Measurements from ENCODE around the gene RASL11A.
"Not testable (repeated sequence)": the region's sequence is repeated elsewhere in the genome, so short reads cannot be mapped to it uniquely, and the experiment has no call there.

RASL11A gene

GRCh38 chr13:27269114-27269665, 1.4 kb upstream of the RASL11A start:
- FAIRE-seq, result no peak

GRCh38 chr13:27271570-27272096, 1.0 kb downstream of the RASL11A start:
- no peak for FAIRE-seq

- no peak for FAIRE-seq
These were observed 3.2 kb downstream of the RASL11A start for GRCh38 chr13:27273658-27274425.

- FAIRE-seq, result no peak
These were observed 4.0 kb downstream of the RASL11A start for GRCh38 chr13:27274631-27275030.

- FAIRE-seq, result no peak
These were observed 5.6 kb downstream of the RASL11A start for GRCh38 chr13:27276188-27276587.

GRCh38 chr13:27279506-27279905, 8.9 kb downstream of the RASL11A start:
- no peak for FAIRE-seq

GRCh38 chr13:27280009-27280656, 9.5 kb downstream of the RASL11A start:
- no peak for FAIRE-seq

GRCh38 chr13:27280841-27281240, 10.2 kb downstream of the RASL11A start:
- FAIRE-seq, result no peak

- FAIRE-seq, result no peak
These were observed 10.8 kb downstream of the RASL11A start for GRCh38 chr13:27281420-27281819.

GRCh38 chr13:27283906-27284493, 13.4 kb downstream of the RASL11A start:
- no peak for FAIRE-seq

GRCh38 chr13:27288392-27288791, 17.8 kb downstream of the RASL11A start:
- FAIRE-seq, result no peak

- no peak for FAIRE-seq
These were observed 18.5 kb downstream of the RASL11A start for GRCh38 chr13:27289011-27289665.

GRCh38 chr13:27290715-27291114, 20.1 kb downstream of the RASL11A start:
- no peak for FAIRE-seq

- FAIRE-seq, result not testable (repeated sequence)
These were observed 21.3 kb downstream of the RASL11A start for GRCh38 chr13:27291967-27292366.

GRCh38 chr13:27293076-27293691, 22.6 kb downstream of the RASL11A start:
- FAIRE-seq, result no peak

GRCh38 chr13:27293873-27294515, 23.4 kb downstream of the RASL11A start:
- FAIRE-seq, result no peak

- FAIRE-seq, result no peak
These were observed 24.5 kb downstream of the RASL11A start for GRCh38 chr13:27295096-27295495.

GRCh38 chr13:27295660-27296059, 25.0 kb downstream of the RASL11A start:
- no peak for FAIRE-seq

GRCh38 chr13:27296496-27296895, 25.9 kb downstream of the RASL11A start:
- no peak for FAIRE-seq

- no peak for FAIRE-seq
These were observed 28.2 kb downstream of the RASL11A start for GRCh38 chr13:27298849-27299248.

GRCh38 chr13:27300406-27300805, 29.8 kb downstream of the RASL11A start:
- FAIRE-seq, result not testable (repeated sequence)

Data from islet of Langerhans (tissue), 1 donor.